ENCODE results near the gene ATP9B. TPM values are rescaled to one million over a fixed set of nuclear protein-coding genes. Genes with fewer than 3 reads are reported as not detected.

Gene ATP9B
- total RNA-seq, 2 donors from 2014 or later, result 29.1 to 38.1 TPM

DNA sequence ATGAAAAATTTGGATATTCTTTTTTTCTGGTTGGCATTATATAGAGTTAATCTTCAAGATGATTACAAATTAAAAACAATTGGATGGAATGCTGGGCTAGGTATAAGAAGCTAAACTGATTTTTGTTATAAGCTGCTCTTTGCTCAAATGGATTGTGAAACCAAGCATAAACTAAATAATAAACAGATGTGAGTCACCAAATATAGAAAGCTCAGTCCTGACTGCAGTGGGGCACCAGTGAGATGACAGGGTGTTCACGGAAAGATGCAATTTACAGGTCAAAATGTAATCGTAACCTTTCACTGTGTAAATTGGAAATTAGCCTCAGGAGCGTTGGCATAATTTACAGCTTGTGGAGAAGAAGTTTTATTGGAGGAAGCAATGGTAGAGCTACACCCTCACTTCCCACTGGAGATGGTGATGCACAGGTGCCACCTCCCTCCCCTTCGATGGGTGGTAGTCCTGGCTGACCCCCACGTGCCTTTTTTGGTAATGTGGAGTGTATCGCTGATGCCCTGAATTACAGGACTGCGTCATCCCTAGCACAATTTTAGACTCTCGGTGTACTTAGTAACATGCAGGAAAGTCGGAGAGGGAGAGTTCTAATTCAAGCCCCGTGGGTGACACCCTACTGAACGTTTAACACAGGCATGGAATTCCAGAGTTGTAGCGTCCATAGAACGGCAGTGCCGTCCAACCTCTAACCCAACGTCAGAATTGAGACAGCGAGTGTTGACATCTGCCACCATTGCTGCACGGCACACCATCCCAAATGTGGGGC, 252.6 kb downstream of the ATP9B start:
- Mint-ChIP-seq H3K4me3 (no peak overlapping the region), H3K27me3 (ENCODE audit: insufficient read depth) (no peaks in the 10 kb centered on the region), H3K36me3 (ENCODE audit: low read depth) (peaks cover 15% of the 10 kb centered on the region), H3K9me3 (peaks cover under 1% of the 10 kb centered on the region), H3K27ac (no peak overlapping the region), H3K4me1 (no peaks in the 10 kb centered on the region)
- H3K27me3 ChIP-seq (ENCODE audit: control insufficient read depth, insufficient read depth, low read length, poor library complexity, severe bottlenecking), result no peaks in the 10 kb centered on the region
- H3K4me3 ChIP-seq (ENCODE audit: low read length), result no peak overlapping the region
- no peaks in the 10 kb centered on the region for H3K9me3 ChIP-seq (ENCODE audit: control insufficient read depth, low read length)
- no peak for DNase-seq
- no peak overlapping the region for H3K27ac ChIP-seq (ENCODE audit: low read depth, low read length)
- TF ChIP-seq, protein P1, sequence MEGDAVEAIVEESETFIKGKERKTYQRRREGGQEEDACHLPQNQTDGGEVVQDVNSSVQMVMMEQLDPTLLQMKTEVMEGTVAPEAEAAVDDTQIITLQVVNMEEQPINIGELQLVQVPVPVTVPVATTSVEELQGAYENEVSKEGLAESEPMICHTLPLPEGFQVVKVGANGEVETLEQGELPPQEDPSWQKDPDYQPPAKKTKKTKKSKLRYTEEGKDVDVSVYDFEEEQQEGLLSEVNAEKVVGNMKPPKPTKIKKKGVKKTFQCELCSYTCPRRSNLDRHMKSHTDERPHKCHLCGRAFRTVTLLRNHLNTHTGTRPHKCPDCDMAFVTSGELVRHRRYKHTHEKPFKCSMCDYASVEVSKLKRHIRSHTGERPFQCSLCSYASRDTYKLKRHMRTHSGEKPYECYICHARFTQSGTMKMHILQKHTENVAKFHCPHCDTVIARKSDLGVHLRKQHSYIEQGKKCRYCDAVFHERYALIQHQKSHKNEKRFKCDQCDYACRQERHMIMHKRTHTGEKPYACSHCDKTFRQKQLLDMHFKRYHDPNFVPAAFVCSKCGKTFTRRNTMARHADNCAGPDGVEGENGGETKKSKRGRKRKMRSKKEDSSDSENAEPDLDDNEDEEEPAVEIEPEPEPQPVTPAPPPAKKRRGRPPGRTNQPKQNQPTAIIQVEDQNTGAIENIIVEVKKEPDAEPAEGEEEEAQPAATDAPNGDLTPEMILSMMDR (conservative IDR thresholded peaks at IDR 0.05), result no peak
- peaks cover 6% of the 10 kb centered on the region for H3K36me3 ChIP-seq (ENCODE audit: control insufficient read depth, insufficient read depth, low read length)
- H3K4me1 ChIP-seq (ENCODE audit: control insufficient read depth, insufficient read depth, low read length), result no peaks in the 10 kb centered on the region
- no peak overlapping the region for H3K9ac ChIP-seq (ENCODE audit: extremely low read depth, low read length, poor library complexity, severe bottlenecking)
- WGBS, 2 experiments (ENCODE audit: insufficient coverage in 1 of 2, insufficient read length in 1 of 2), result 82 to 83% methylated on average over 14 to 17 of the region's 17 CpGs

DNA sequence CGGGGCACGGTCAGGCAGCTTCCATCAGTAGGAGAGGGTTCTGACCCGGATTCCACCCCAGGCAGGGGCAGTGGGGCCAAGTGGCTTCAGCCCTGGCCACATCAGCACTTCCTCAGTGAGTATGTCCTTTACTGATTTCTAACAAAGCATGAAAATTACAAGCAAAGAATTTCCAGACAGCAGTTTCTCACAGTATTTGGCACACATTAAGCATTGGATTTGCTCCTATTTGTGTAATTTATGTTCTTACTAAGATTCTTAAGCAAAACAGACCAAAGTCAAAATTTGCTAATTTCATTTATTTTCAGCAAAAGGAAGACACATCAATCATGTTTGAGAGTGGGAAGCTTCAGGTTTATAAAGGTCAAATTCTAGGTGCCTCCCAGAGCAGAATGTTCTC, 253.2 kb downstream of the ATP9B start:
- TF ChIP-seq, protein P1 (conservative IDR thresholded peaks at IDR 0.05), result no peak
- Histone ChIP-seq H3K36me3 (ENCODE audit: control insufficient read depth, insufficient read depth, low read length) (peaks cover 6% of the 10 kb centered on the region), H3K9ac (ENCODE audit: extremely low read depth, low read length, poor library complexity, severe bottlenecking) (no peak overlapping the region), H3K4me1 (ENCODE audit: control insufficient read depth, insufficient read depth, low read length) (no peaks in the 10 kb centered on the region), H3K4me3 (ENCODE audit: low read length) (no peak overlapping the region), H3K27me3 (ENCODE audit: control insufficient read depth, insufficient read depth, low read length, poor library complexity, severe bottlenecking) (no peaks in the 10 kb centered on the region), H3K27ac (ENCODE audit: low read depth, low read length) (no peak overlapping the region), H3K9me3 (ENCODE audit: control insufficient read depth, low read length) (no peaks in the 10 kb centered on the region)
- 98 to 100% methylated on average over 1 to 3 of the region's 3 CpGs for WGBS, 2 experiments (ENCODE audit: insufficient coverage in 1 of 2, insufficient read length in 1 of 2)
- peaks cover 3% of the 10 kb centered on the region for H3K9me3 Mint-ChIP-seq
- no peaks in the 10 kb centered on the region for H3K27me3 Mint-ChIP-seq (ENCODE audit: insufficient read depth)
- H3K4me1 Mint-ChIP-seq, result no peaks in the 10 kb centered on the region
- DNase-seq, result no peak
- no peak overlapping the region for H3K4me3 Mint-ChIP-seq
- H3K27ac Mint-ChIP-seq, result no peak overlapping the region
- H3K36me3 Mint-ChIP-seq (ENCODE audit: low read depth), result peaks cover 19% of the 10 kb centered on the region

DNA sequence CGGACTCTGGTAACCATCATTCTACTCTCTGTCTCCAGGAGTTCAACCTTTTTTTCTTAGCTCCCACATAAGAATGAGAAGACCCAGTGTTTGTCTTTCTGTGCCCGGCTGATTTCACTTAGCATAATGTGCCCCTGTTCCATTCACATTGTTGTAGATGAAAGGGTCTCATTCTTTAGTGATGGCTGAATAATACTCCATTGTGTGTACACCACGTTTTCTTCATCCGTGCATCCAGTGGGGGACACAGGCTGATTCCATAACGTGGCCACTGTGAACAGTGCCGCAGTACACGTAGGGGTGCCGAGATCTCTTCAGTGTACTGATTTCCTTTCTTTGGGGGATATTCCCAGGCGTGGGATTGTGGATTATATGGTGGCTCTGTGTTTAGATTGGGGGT, 254.3 kb downstream of the ATP9B start:
- Mint-ChIP-seq H3K36me3 (ENCODE audit: low read depth) (peaks cover 15% of the 10 kb centered on the region), H3K9me3 (peaks cover 5% of the 10 kb centered on the region), H3K4me3 (no peak overlapping the region), H3K27me3 (ENCODE audit: insufficient read depth) (no peaks in the 10 kb centered on the region), H3K4me1 (no peaks in the 10 kb centered on the region), H3K27ac (no peak overlapping the region)
- no peak overlapping the region for H3K4me3 ChIP-seq (ENCODE audit: low read length)
- TF ChIP-seq, protein P1 (conservative IDR thresholded peaks at IDR 0.05), result no peak
- no peaks in the 10 kb centered on the region for H3K9me3 ChIP-seq (ENCODE audit: control insufficient read depth, low read length)
- peaks cover 6% of the 10 kb centered on the region for H3K36me3 ChIP-seq (ENCODE audit: control insufficient read depth, insufficient read depth, low read length)
- no peak overlapping the region for H3K27ac ChIP-seq (ENCODE audit: low read depth, low read length)
- 93 to 96% methylated on average over 7 to 8 of the region's 9 CpGs for WGBS, 2 experiments (ENCODE audit: insufficient coverage in 1 of 2, insufficient read length in 1 of 2)
- H3K4me1 ChIP-seq (ENCODE audit: control insufficient read depth, insufficient read depth, low read length), result no peaks in the 10 kb centered on the region
- no peaks in the 10 kb centered on the region for H3K27me3 ChIP-seq (ENCODE audit: control insufficient read depth, insufficient read depth, low read length, poor library complexity, severe bottlenecking)
- no peak for DNase-seq
- H3K9ac ChIP-seq (ENCODE audit: extremely low read depth, low read length, poor library complexity, severe bottlenecking), result no peak overlapping the region

Measured in endodermal cell (in vitro differentiated cells).